SU-DHL-6 (cell line): ENCODE measurements around the gene GZMH.

Experiments used
- H2AFZ ChIP-seq: fragments of 200-600 bp; sonication (generic); 2 replicates; pipeline ENCODE4 v1.6.1; 2014; ENCODE audit warnings: low read depth, mild to moderate bottlenecking, moderate library complexity, mixed read lengths, antibody characterized with exemption, low read length; ENCODE audit not compliant: severe bottlenecking
- H3F3A ChIP-seq: fragments of 200-600 bp; shearing (Covaris generic); 2 replicates; pipeline ENCODE4 v1.6.0; 2016; ENCODE audit warnings: antibody characterized with exemption, mild to moderate bottlenecking; ENCODE audit not compliant: insufficient read depth
- H3K27ac ChIP-seq: fragments of 200-600 bp; sonication (generic); 2 replicates; pipeline ENCODE4 v1.5.1; 2016; ENCODE audit warnings: low read depth, mild to moderate bottlenecking, low read length, moderate library complexity, mixed read lengths
- H3K27me3 ChIP-seq: fragments of 200-600 bp; sonication (generic), shearing (Covaris generic); 2 replicates; pipeline ENCODE4 v1.6.0; 2014; ENCODE audit warnings: mild to moderate bottlenecking, low read length
- H3K36me3 ChIP-seq: fragments of 200-600 bp; sonication (generic); 2 replicates; pipeline ENCODE4 v1.6.1; 2014; ENCODE audit warnings: mild to moderate bottlenecking, low read length, mixed read lengths
- H3K4me2 ChIP-seq: fragments of 300-600, 200-600 bp; shearing (Covaris generic), sonication (generic); 2 replicates; pipeline ENCODE4 v1.6.0; 2014; ENCODE audit warnings: low read length, low read depth, mild to moderate bottlenecking; ENCODE audit not compliant: poor library complexity, severe bottlenecking
- H3K4me3 ChIP-seq: fragments of 200-600 bp; sonication (generic); 2 replicates; pipeline ENCODE4 v1.5.1; 2014; ENCODE audit warnings: antibody characterized with exemption, low read length, mild to moderate bottlenecking, mixed read lengths; ENCODE audit not compliant: insufficient read depth, poor library complexity, severe bottlenecking
- H3K79me2 ChIP-seq: fragments of 200-600 bp; sonication (generic); 2 replicates; pipeline ENCODE4 v1.6.1; 2014; ENCODE audit warnings: mild to moderate bottlenecking, low read length, moderate library complexity; ENCODE audit not compliant: insufficient read depth
- H3K9ac ChIP-seq: fragments of 200-600 bp; sonication (generic); 2 replicates; pipeline ENCODE4 v1.7.0; 2014; ENCODE audit warnings: mild to moderate bottlenecking, low read length
- H3K9me2 ChIP-seq: fragments of 200-600 bp; sonication (generic); replicated peaks from 2 replicates; pipeline ENCODE4 v1.6.1; 2014; ENCODE audit warnings: low read length; ENCODE audit not compliant: insufficient read depth
- H3K9me3 ChIP-seq: fragments of 200-600 bp; sonication (generic); 2 replicates; pipeline ENCODE4 v1.6.1; 2014; ENCODE audit warnings: low read length, mixed read lengths; ENCODE audit not compliant: insufficient read depth
- H4K20me1 ChIP-seq: fragments of 200-600 bp; sonication (generic); 2 replicates; pipeline ENCODE4 v1.6.1; 2014; ENCODE audit warnings: low read depth, mild to moderate bottlenecking, antibody characterized with exemption, low read length, moderate library complexity, mixed read lengths
- EZH2phosphoT487 ChIP-seq: fragments of 200-600 bp; sonication (generic), shearing (Covaris generic); conservative IDR thresholded peaks from 2 replicates; pipeline ENCODE4 v1.6.1; 2018; ENCODE audit warnings: mild to moderate bottlenecking, antibody characterized with exemption, low read length, moderate library complexity, mixed read lengths
- TF ChIP-seq, protein P1 (sequence below): fragments of 200-600 bp; sonication (generic); IDR thresholded peaks from one replicate; pipeline ENCODE4 v1.5.1; 2017; ENCODE audit warnings: antibody characterized with exemption, mild to moderate bottlenecking, low read length, moderate library complexity; ENCODE audit not compliant: insufficient read depth, poor library complexity, severe bottlenecking

The GZMH gene

DNA sequence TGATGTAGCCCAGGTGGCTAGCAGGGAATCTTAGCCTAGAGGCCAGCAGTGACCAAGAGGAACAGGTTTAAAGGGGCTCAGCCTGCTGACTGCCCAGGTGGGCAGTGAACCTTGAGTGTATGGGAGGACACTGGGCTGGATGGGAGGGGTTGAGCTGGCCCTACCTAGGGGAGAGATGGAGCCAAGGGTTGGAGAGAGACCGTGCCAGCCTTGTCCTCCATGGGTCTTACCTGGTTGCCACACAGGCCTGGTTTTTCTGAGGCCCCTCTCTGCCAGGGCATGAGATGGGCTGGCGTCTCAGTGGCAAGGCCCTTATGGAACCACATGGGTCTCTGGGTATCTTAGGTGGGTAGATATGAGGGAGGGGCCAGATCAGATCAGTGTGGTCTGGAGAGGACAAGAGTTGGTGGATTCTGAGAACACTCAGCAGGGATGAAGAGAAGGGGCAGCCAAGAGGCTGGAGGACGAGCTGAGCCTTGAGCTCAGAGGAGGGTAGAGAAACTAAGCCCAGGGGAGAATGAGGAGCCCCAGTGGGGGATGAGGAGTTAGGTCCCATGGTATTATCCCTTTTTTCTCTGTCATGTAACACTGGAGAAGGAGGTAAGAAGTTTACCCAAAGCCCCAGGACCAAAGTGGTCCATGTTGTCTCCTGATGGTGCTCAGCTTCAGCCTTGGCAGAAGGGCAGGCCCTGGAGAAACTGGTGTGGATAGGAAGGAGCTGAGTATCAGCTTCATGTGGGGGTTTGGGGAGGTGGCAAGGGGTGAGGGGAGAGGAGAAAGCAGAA lies 20.8 kb upstream of the GZMH start:
- Histone ChIP-seq H3K4me2 (no peak overlapping the region), H3K27me3 (no peaks in the 10 kb centered on the region), H2AFZ (no peak overlapping the region), H3K27ac (no peak overlapping the region), H3K9me3 (no peaks in the 10 kb centered on the region), H3K36me3 (no peaks in the 10 kb centered on the region), H4K20me1 (no peaks in the 10 kb centered on the region), H3K4me3 (no peak overlapping the region), H3K9ac (no peak overlapping the region), H3K9me2 (no peaks in the 10 kb centered on the region), H3F3A (no peaks in the 10 kb centered on the region), H3K79me2 (no peaks in the 10 kb centered on the region)
- TF ChIP-seq, protein P1, sequence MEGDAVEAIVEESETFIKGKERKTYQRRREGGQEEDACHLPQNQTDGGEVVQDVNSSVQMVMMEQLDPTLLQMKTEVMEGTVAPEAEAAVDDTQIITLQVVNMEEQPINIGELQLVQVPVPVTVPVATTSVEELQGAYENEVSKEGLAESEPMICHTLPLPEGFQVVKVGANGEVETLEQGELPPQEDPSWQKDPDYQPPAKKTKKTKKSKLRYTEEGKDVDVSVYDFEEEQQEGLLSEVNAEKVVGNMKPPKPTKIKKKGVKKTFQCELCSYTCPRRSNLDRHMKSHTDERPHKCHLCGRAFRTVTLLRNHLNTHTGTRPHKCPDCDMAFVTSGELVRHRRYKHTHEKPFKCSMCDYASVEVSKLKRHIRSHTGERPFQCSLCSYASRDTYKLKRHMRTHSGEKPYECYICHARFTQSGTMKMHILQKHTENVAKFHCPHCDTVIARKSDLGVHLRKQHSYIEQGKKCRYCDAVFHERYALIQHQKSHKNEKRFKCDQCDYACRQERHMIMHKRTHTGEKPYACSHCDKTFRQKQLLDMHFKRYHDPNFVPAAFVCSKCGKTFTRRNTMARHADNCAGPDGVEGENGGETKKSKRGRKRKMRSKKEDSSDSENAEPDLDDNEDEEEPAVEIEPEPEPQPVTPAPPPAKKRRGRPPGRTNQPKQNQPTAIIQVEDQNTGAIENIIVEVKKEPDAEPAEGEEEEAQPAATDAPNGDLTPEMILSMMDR = no peak
- no peak for TF ChIP-seq EZH2phosphoT487

DNA sequence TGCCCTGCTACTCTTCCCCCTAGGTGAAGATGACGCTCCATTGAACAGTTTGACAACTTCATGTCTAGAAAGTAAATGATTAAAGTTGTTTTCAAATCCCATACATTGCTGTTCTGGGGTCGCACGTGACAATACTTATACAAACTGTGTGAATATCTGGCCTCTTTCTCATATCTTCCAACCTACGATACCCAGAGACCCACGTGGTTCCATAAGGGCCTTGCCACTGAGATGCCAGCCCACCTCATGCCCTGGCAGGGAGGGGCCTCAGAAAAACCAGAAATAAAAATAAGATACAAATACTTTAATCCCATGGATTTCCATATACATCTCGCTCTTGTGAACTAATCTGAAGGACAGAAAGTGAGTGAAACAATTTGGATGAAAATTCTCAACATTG lies 20.0 kb upstream of the GZMH start:
- H3K9me2 ChIP-seq = no peaks in the 10 kb centered on the region
- no peaks in the 10 kb centered on the region for H3K36me3 ChIP-seq
- H3K27me3 ChIP-seq = no peaks in the 10 kb centered on the region
- H4K20me1 ChIP-seq = no peaks in the 10 kb centered on the region
- no peak overlapping the region for H3K27ac ChIP-seq
- H3K9me3 ChIP-seq = no peaks in the 10 kb centered on the region
- no peak overlapping the region for H3K9ac ChIP-seq
- H3K4me2 ChIP-seq = no peak overlapping the region
- H2AFZ ChIP-seq = no peak overlapping the region
- H3F3A ChIP-seq = no peaks in the 10 kb centered on the region
- no peaks in the 10 kb centered on the region for H3K79me2 ChIP-seq
- TF ChIP-seq EZH2phosphoT487 = no peak
- TF ChIP-seq, protein P1 = no peak
- no peak overlapping the region for H3K4me3 ChIP-seq

DNA sequence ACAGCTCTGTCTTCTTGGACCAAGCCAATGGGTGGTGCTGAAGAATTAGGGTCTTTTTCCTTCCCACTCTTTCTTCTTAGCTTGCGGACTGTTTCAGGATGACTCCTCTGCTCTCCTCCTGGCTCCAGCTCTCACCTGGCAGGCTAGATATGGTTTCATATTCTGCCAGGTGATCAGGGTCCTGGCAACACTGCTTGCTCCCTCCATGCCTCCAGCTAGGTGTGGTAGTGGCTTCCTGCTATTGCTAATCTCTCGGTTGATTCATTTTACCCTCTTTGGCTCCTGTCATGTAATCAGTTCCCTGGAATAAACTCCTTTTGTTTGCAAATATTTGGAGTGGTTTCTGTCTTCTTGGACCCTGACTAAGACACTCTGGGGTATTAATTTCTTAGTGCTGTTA lies 4.3 kb upstream of the GZMH start:
- Histone ChIP-seq H3K79me2 (no peaks in the 10 kb centered on the region), H3K9me2 (no peaks in the 10 kb centered on the region), H2AFZ (no peak overlapping the region), H4K20me1 (no peaks in the 10 kb centered on the region), H3K36me3 (no peaks in the 10 kb centered on the region), H3K27ac (no peak overlapping the region), H3F3A (no peaks in the 10 kb centered on the region), H3K9me3 (no peaks in the 10 kb centered on the region), H3K4me2 (no peak overlapping the region), H3K4me3 (no peak overlapping the region), H3K9ac (no peak overlapping the region), H3K27me3 (no peaks in the 10 kb centered on the region)
- no peak for TF ChIP-seq EZH2phosphoT487
- TF ChIP-seq, protein P1 = no peak
